Right ventricle myocardium inferior (tissue), 1 donor: ENCODE results near the gene LRRC38. TPM values are rescaled to one million over a fixed set of nuclear protein-coding genes. Genes with fewer than 3 reads are reported as not detected.
A peak's percentile ranks its signal among the peaks of the same experiment; 100 is the strongest.

Experiments used
- ATAC-seq: fragments of 200-7000 bp; cut with Tn5 transposase; one replicate; pipeline ENCODE4 v1.9.1; 2020; ENCODE audit warnings: mild to moderate bottlenecking, moderate library complexity
- DNase-seq: peaks from one replicate; pipeline ENCODE4 v3.0.0; 2021; ENCODE audit errors: missing footprints
- intact Hi-C: fragments of 100-400 bp; cut with DNase I; formaldehyde crosslinking; loops from one replicate; pipeline ENCODE4 v1.11.0; 2022
- total RNA-seq: library from RNA; stranded (reverse); fragmentation: NEBNext Ultra II Directional; extraction: Animal tissue kit (Norgen Biotek cat#: 25700); gene quantifications from one replicate; pipeline ENCODE4 v1.2.1, GENCODE V29; 2021
- donor health status: DM: no; HTN: yes; CAD: no; lungs with severe emphysema.

LRRC38 gene
- total RNA-seq, 1 donor from 2014 or later, result 0.38 TPM

GRCh38 chr1:13523780-13524477 is 10.1 kb upstream of the LRRC38 start:
- intact Hi-C loops, result no loop called here
- ATAC-seq, result no peak
- no peak for DNase-seq

- intact Hi-C loops, result no loop called here
- ATAC-seq (peak; percentile 53), DNase-seq (no peak)
Measured at GRCh38 chr1:13520985-13521384, 7.2 kb upstream of the LRRC38 start.

GRCh38 chr1:13517193-13517812 is 3.5 kb upstream of the LRRC38 start:
- intact Hi-C loops, result no loop called here
- no peak for DNase-seq
- ATAC-seq, result no peak

- no peak for ATAC-seq
- intact Hi-C loops, result no loop called here
- DNase-seq, result no peak
Measured at GRCh38 chr1:13516606-13517005, 2.8 kb upstream of the LRRC38 start.

- DNase-seq, result no peak
Measured at GRCh38 chr1:13514821-13515220, 1.0 kb upstream of the LRRC38 start.

GRCh38 chr1:13513063-13513894 is 524 bp downstream of the LRRC38 start:
- no peak for DNase-seq
- no peak for ATAC-seq
- intact Hi-C loops, result no loop called here

More at GRCh38 chr1:13514821-13515220, 1.0 kb upstream of the LRRC38 start:
- ATAC-seq, result no peak
- intact Hi-C loops, result no loop called here

- ATAC-seq (no peak), DNase-seq (no peak)
- intact Hi-C loops, result no loop called here
Measured at GRCh38 chr1:13512472-13512871, 1.3 kb downstream of the LRRC38 start.

GRCh38 chr1:13510499-13510898 is 3.3 kb downstream of the LRRC38 start:
- intact Hi-C loops, result no loop called here
- DNase-seq, result no peak
- ATAC-seq, result no peak

GRCh38 chr1:13507075-13507474 is 6.7 kb downstream of the LRRC38 start:
- DNase-seq (no peak), ATAC-seq (no peak)
- intact Hi-C loops, result no loop called here

- no peak for DNase-seq
- intact Hi-C loops, result no loop called here
- ATAC-seq, result no peak
Measured at GRCh38 chr1:13505020-13505419, 8.8 kb downstream of the LRRC38 start.

- DNase-seq (no peak), ATAC-seq (no peak)
- intact Hi-C loops, result no loop called here
Measured at GRCh38 chr1:13500806-13501205, 13.0 kb downstream of the LRRC38 start.

GRCh38 chr1:13499422-13499821 is 14.4 kb downstream of the LRRC38 start:
- ATAC-seq, result no peak
- intact Hi-C loops, result no loop called here
- no peak for DNase-seq

GRCh38 chr1:13498553-13498952 is 15.2 kb downstream of the LRRC38 start:
- no peak for DNase-seq
- intact Hi-C loops, result no loop called here
- no peak for ATAC-seq

GRCh38 chr1:13495186-13495585 is 18.6 kb downstream of the LRRC38 start:
- intact Hi-C loops, result no loop called here
- DNase-seq, result no peak
- ATAC-seq, result no peak

- ATAC-seq (no peak), DNase-seq (no peak)
- intact Hi-C loops, result no loop called here
Measured at GRCh38 chr1:13494712-13495111, 19.1 kb downstream of the LRRC38 start.

GRCh38 chr1:13494025-13494424 is 19.8 kb downstream of the LRRC38 start:
- intact Hi-C loops, result no loop called here
- ATAC-seq, result no peak
- DNase-seq, result no peak

GRCh38 chr1:13492711-13493110 is 21.1 kb downstream of the LRRC38 start:
- ATAC-seq (no peak), DNase-seq (no peak)
- intact Hi-C loops, result no loop called here

- intact Hi-C loops, result loop anchor here (2.0 to 5.0 kb wide), 2 partner anchors 39 to 57 kb away; no protein-coding TSS in a partner anchor
- no peak for ATAC-seq
Measured at GRCh38 chr1:13487957-13488356, 25.8 kb downstream of the LRRC38 start.

GRCh38 chr1:13487143-13487868 is 26.5 kb downstream of the LRRC38 start:
- intact Hi-C loops, result loop anchor here (2.0 to 5.0 kb wide), 2 partner anchors 40 to 57 kb away; no protein-coding TSS in a partner anchor
- ATAC-seq (peak; percentile 83), DNase-seq (peak; percentile 78)

More at GRCh38 chr1:13487957-13488356, 25.8 kb downstream of the LRRC38 start:
- no peak for DNase-seq
